Measurements from ENCODE around the gene EXOC7.
A peak's percentile ranks its signal among the peaks of the same experiment; 100 is the strongest.

Gene EXOC7

GRCh38 chr17:76141212-76142038, 37.8 kb upstream of the EXOC7 start, which contains the start of gene FOXJ1:
FOXJ1 (minus strand) TSS chr17:76141245; CDS start chr17:76140395, 850 bp downstream.
- peak within 1 kb of the TSS; percentile 77 for H3K4me3 Mint-ChIP-seq
- H3K36me3 Mint-ChIP-seq (ENCODE audit: low read depth): peaks cover 21% of the 10 kb centered on the region
- H3K27ac Mint-ChIP-seq: peak within 1 kb of the TSS; percentile 65
- peaks cover 20% of the 10 kb centered on the region for H3K27me3 Mint-ChIP-seq (ENCODE audit: low read depth)
- H3K9me3 Mint-ChIP-seq: no peaks in the 10 kb centered on the region
- peak; percentile 91 for DNase-seq (ENCODE audit: low spot score)
- H3K4me1 Mint-ChIP-seq (ENCODE audit: low read depth): peaks cover 45% of the 10 kb centered on the region

GRCh38 chr17:76140661-76141211, 37.1 kb upstream of the EXOC7 start:
- Mint-ChIP-seq H3K9me3 (no peaks in the 10 kb centered on the region), H3K27ac (no peak overlapping the region), H3K4me3 (peak overlapping the region; percentile 50), H3K36me3 (ENCODE audit: low read depth) (peaks cover 14% of the 10 kb centered on the region), H3K27me3 (ENCODE audit: low read depth) (peaks cover 20% of the 10 kb centered on the region), H3K4me1 (ENCODE audit: low read depth) (peaks cover 39% of the 10 kb centered on the region)
- DNase-seq (ENCODE audit: low spot score): no peak

GRCh38 chr17:76139801-76140660, 36.4 kb upstream of the EXOC7 start:
- Mint-ChIP-seq H3K4me1 (ENCODE audit: low read depth) (peaks cover 35% of the 10 kb centered on the region), H3K4me3 (peak overlapping the region; percentile 58), H3K27me3 (ENCODE audit: low read depth) (peaks cover 20% of the 10 kb centered on the region), H3K9me3 (no peaks in the 10 kb centered on the region), H3K27ac (no peak overlapping the region), H3K36me3 (ENCODE audit: low read depth) (peaks cover 8% of the 10 kb centered on the region)
- DNase-seq (ENCODE audit: low spot score): no peak

GRCh38 chr17:76138896-76139752, 35.5 kb upstream of the EXOC7 start:
- Mint-ChIP-seq H3K27ac (no peak overlapping the region), H3K36me3 (ENCODE audit: low read depth) (peaks cover 4% of the 10 kb centered on the region), H3K9me3 (no peaks in the 10 kb centered on the region), H3K4me3 (peak overlapping the region; percentile 58), H3K27me3 (ENCODE audit: low read depth) (peaks cover 20% of the 10 kb centered on the region), H3K4me1 (ENCODE audit: low read depth) (peaks cover 30% of the 10 kb centered on the region)
- DNase-seq (ENCODE audit: low spot score): no peak

- Mint-ChIP-seq H3K27ac (no peak overlapping the region), H3K4me1 (ENCODE audit: low read depth) (peaks cover 28% of the 10 kb centered on the region), H3K9me3 (no peaks in the 10 kb centered on the region), H3K4me3 (no peak overlapping the region), H3K27me3 (ENCODE audit: low read depth) (peaks cover 20% of the 10 kb centered on the region), H3K36me3 (ENCODE audit: low read depth) (peaks cover 2% of the 10 kb centered on the region)
- no peak for DNase-seq (ENCODE audit: low spot score)
Observed at GRCh38 chr17:76138234-76138895, 34.8 kb upstream of the EXOC7 start.

- H3K4me1 Mint-ChIP-seq (ENCODE audit: low read depth): peaks cover 21% of the 10 kb centered on the region
- H3K4me3 Mint-ChIP-seq: no peak overlapping the region
- no peaks in the 10 kb centered on the region for H3K9me3 Mint-ChIP-seq
Observed at GRCh38 chr17:76137351-76138233, 34.0 kb upstream of the EXOC7 start.

GRCh38 chr17:76137001-76137350, 33.4 kb upstream of the EXOC7 start:
- H3K4me1 Mint-ChIP-seq (ENCODE audit: low read depth): peaks cover 15% of the 10 kb centered on the region
- H3K9me3 Mint-ChIP-seq: no peaks in the 10 kb centered on the region
- peaks cover 20% of the 10 kb centered on the region for H3K27me3 Mint-ChIP-seq (ENCODE audit: low read depth)
- no peak overlapping the region for H3K27ac Mint-ChIP-seq
- H3K4me3 Mint-ChIP-seq: no peak overlapping the region
- H3K36me3 Mint-ChIP-seq (ENCODE audit: low read depth): no peaks in the 10 kb centered on the region
- no peak for DNase-seq (ENCODE audit: low spot score)

More at GRCh38 chr17:76137351-76138233, 34.0 kb upstream of the EXOC7 start:
- Mint-ChIP-seq H3K36me3 (ENCODE audit: low read depth) (no peaks in the 10 kb centered on the region), H3K27me3 (ENCODE audit: low read depth) (peaks cover 20% of the 10 kb centered on the region), H3K27ac (no peak overlapping the region)
- DNase-seq (ENCODE audit: low spot score): no peak

GRCh38 chr17:76136276-76137000, 32.9 kb upstream of the EXOC7 start:
- peaks cover 20% of the 10 kb centered on the region for H3K27me3 Mint-ChIP-seq (ENCODE audit: low read depth)
- H3K27ac Mint-ChIP-seq: no peak overlapping the region
- no peak overlapping the region for H3K4me3 Mint-ChIP-seq
- DNase-seq (ENCODE audit: low spot score): no peak
- H3K4me1 Mint-ChIP-seq (ENCODE audit: low read depth): peaks cover 11% of the 10 kb centered on the region
- H3K9me3 Mint-ChIP-seq: no peaks in the 10 kb centered on the region
- H3K36me3 Mint-ChIP-seq (ENCODE audit: low read depth): no peaks in the 10 kb centered on the region

- peaks cover 11% of the 10 kb centered on the region for H3K4me1 Mint-ChIP-seq (ENCODE audit: low read depth)
- DNase-seq (ENCODE audit: low spot score): no peak
- no peak overlapping the region for H3K4me3 Mint-ChIP-seq
- no peaks in the 10 kb centered on the region for H3K9me3 Mint-ChIP-seq
- no peak overlapping the region for H3K27ac Mint-ChIP-seq
- H3K27me3 Mint-ChIP-seq (ENCODE audit: low read depth): peaks cover 20% of the 10 kb centered on the region
- H3K36me3 Mint-ChIP-seq (ENCODE audit: low read depth): no peaks in the 10 kb centered on the region
Observed at GRCh38 chr17:76135810-76136188, 32.2 kb upstream of the EXOC7 start.

GRCh38 chr17:76134911-76135809, 31.6 kb upstream of the EXOC7 start:
- H3K36me3 Mint-ChIP-seq (ENCODE audit: low read depth): no peaks in the 10 kb centered on the region
- no peak overlapping the region for H3K27ac Mint-ChIP-seq
- DNase-seq (ENCODE audit: low spot score): no peak
- H3K4me3 Mint-ChIP-seq: no peak overlapping the region
- no peaks in the 10 kb centered on the region for H3K9me3 Mint-ChIP-seq
- peaks cover 8% of the 10 kb centered on the region for H3K4me1 Mint-ChIP-seq (ENCODE audit: low read depth)
- peaks cover 15% of the 10 kb centered on the region for H3K27me3 Mint-ChIP-seq (ENCODE audit: low read depth)
